Measurements from ENCODE around the gene ASAP2. TPM values are rescaled to one million over a fixed set of nuclear protein-coding genes. Genes with fewer than 3 reads are reported as not detected.

Gene ASAP2
- polyA plus RNA-seq, 4 donors = 10.8 to 21.9 (median 13.8) TPM

GRCh38 chr2:9255416-9255815 is 48.8 kb downstream of the ASAP2 start:
- Histone ChIP-seq H3K4me3 (ENCODE audit: low read depth in 1 of 3, low read length in 3 of 3) (no peak overlapping the region), H3K27ac (ENCODE audit: low read depth in 1 of 3, low read length in 2 of 3) (no peak overlapping the region), H3K4me1 (ENCODE audit: control insufficient read depth in 3 of 3, insufficient read depth in 2 of 3, low read depth in 1 of 3, low read length in 2 of 3) (peaks cover 0 to 19% (median 2%) of the 10 kb centered on the region in 3 donors), H3K36me3 (ENCODE audit: control insufficient read depth in 3 of 3, insufficient read depth in 2 of 3, low read depth in 1 of 3, low read length in 3 of 3) (peaks cover 0 to 3% (median 0%) of the 10 kb centered on the region in 3 donors), H3K9me3 (ENCODE audit: control insufficient read depth in 2 of 2, insufficient read depth in 1 of 2, low read depth in 1 of 2, low read length in 1 of 2) (no peaks in the 10 kb centered on the region), H3K27me3 (ENCODE audit: control insufficient read depth in 3 of 3, insufficient read depth in 3 of 3, low read length in 3 of 3) (no peaks in the 10 kb centered on the region)
- FAIRE-seq (no peak), DNase-seq (no peak)
- WGBS, 3 donors = 77 to 89% (median 81%) methylated on average over 4 of the region's 4 CpGs

GRCh38 chr2:9256147-9256546 is 49.5 kb downstream of the ASAP2 start:
- WGBS, 3 donors = 83 to 92% (median 87%) methylated on average over 4 of the region's 4 CpGs
- Histone ChIP-seq H3K9me3 (ENCODE audit: control insufficient read depth in 2 of 2, insufficient read depth in 1 of 2, low read depth in 1 of 2, low read length in 1 of 2) (no peaks in the 10 kb centered on the region), H3K36me3 (ENCODE audit: control insufficient read depth in 3 of 3, insufficient read depth in 2 of 3, low read depth in 1 of 3, low read length in 3 of 3) (peaks cover 0 to 3% (median 0%) of the 10 kb centered on the region in 3 donors), H3K27ac (ENCODE audit: low read depth in 1 of 3, low read length in 2 of 3) (no peak overlapping the region), H3K4me3 (ENCODE audit: low read depth in 1 of 3, low read length in 3 of 3) (no peak overlapping the region), H3K27me3 (ENCODE audit: control insufficient read depth in 3 of 3, insufficient read depth in 3 of 3, low read length in 3 of 3) (no peaks in the 10 kb centered on the region), H3K4me1 (ENCODE audit: control insufficient read depth in 3 of 3, insufficient read depth in 2 of 3, low read depth in 1 of 3, low read length in 2 of 3) (peaks cover 0 to 19% (median 4%) of the 10 kb centered on the region in 3 donors)
- no peak for DNase-seq
- no peak for FAIRE-seq

GRCh38 chr2:9256570-9257043 is 50.0 kb downstream of the ASAP2 start:
- no peak overlapping the region for H3K27ac ChIP-seq (ENCODE audit: low read depth in 1 of 3, low read length in 2 of 3)
- H3K4me3 ChIP-seq (ENCODE audit: low read depth in 1 of 3, low read length in 3 of 3) = no peak overlapping the region
- FAIRE-seq (no peak), DNase-seq (no peak)
- H3K9me3 ChIP-seq (ENCODE audit: control insufficient read depth in 2 of 2, insufficient read depth in 1 of 2, low read depth in 1 of 2, low read length in 1 of 2) = no peaks in the 10 kb centered on the region
- WGBS, 3 donors = 32 to 67% (median 52%) methylated on average over 2 of the region's 2 CpGs
- peaks cover 3 to 20% (median 8%) of the 10 kb centered on the region in 3 donors for H3K4me1 ChIP-seq (ENCODE audit: control insufficient read depth in 3 of 3, insufficient read depth in 2 of 3, low read depth in 1 of 3, low read length in 2 of 3)
- peaks cover 0 to 3% (median 0%) of the 10 kb centered on the region in 3 donors for H3K36me3 ChIP-seq (ENCODE audit: control insufficient read depth in 3 of 3, insufficient read depth in 2 of 3, low read depth in 1 of 3, low read length in 3 of 3)
- no peaks in the 10 kb centered on the region for H3K27me3 ChIP-seq (ENCODE audit: control insufficient read depth in 3 of 3, insufficient read depth in 3 of 3, low read length in 3 of 3)

GRCh38 chr2:9258501-9258900 is 51.9 kb downstream of the ASAP2 start:
- Histone ChIP-seq H3K4me3 (ENCODE audit: low read depth in 1 of 3, low read length in 3 of 3) (no peak overlapping the region), H3K27ac (ENCODE audit: low read depth in 1 of 3, low read length in 2 of 3) (peak overlapping the region in 2 of 3 donors; percentile 1 to 2), H3K27me3 (ENCODE audit: control insufficient read depth in 3 of 3, insufficient read depth in 3 of 3, low read length in 3 of 3) (no peaks in the 10 kb centered on the region), H3K4me1 (ENCODE audit: control insufficient read depth in 3 of 3, insufficient read depth in 2 of 3, low read depth in 1 of 3, low read length in 2 of 3) (peaks cover 4 to 28% (median 10%) of the 10 kb centered on the region in 3 donors), H3K9me3 (ENCODE audit: control insufficient read depth in 2 of 2, insufficient read depth in 1 of 2, low read depth in 1 of 2, low read length in 1 of 2) (no peaks in the 10 kb centered on the region), H3K36me3 (ENCODE audit: control insufficient read depth in 3 of 3, insufficient read depth in 2 of 3, low read depth in 1 of 3, low read length in 3 of 3) (peaks cover 0 to 4% (median 0%) of the 10 kb centered on the region in 3 donors)
- WGBS, 3 donors = 70 to 94% (median 83%) methylated on average over 7 of the region's 7 CpGs
- no peak for DNase-seq
- no peak for FAIRE-seq

- FAIRE-seq (no peak), DNase-seq (no peak)
- WGBS, 3 donors = 46 to 80% (median 71%) methylated on average over 12 of the region's 12 CpGs
- peak overlapping the region in 2 of 3 donors; percentile 1 to 2 for H3K27ac ChIP-seq (ENCODE audit: low read depth in 1 of 3, low read length in 2 of 3)
- H3K27me3 ChIP-seq (ENCODE audit: control insufficient read depth in 3 of 3, insufficient read depth in 3 of 3, low read length in 3 of 3) = no peaks in the 10 kb centered on the region
- H3K36me3 ChIP-seq (ENCODE audit: control insufficient read depth in 3 of 3, insufficient read depth in 2 of 3, low read depth in 1 of 3, low read length in 3 of 3) = peaks cover 0 to 4% (median 0%) of the 10 kb centered on the region in 3 donors
- no peaks in the 10 kb centered on the region for H3K9me3 ChIP-seq (ENCODE audit: control insufficient read depth in 2 of 2, insufficient read depth in 1 of 2, low read depth in 1 of 2, low read length in 1 of 2)
- H3K4me3 ChIP-seq (ENCODE audit: low read depth in 1 of 3, low read length in 3 of 3) = no peak overlapping the region
- peaks cover 4 to 28% (median 10%) of the 10 kb centered on the region in 3 donors for H3K4me1 ChIP-seq (ENCODE audit: control insufficient read depth in 3 of 3, insufficient read depth in 2 of 3, low read depth in 1 of 3, low read length in 2 of 3)
Observed at GRCh38 chr2:9258953-9259399, 52.4 kb downstream of the ASAP2 start.

GRCh38 chr2:9260464-9260918 is 53.9 kb downstream of the ASAP2 start:
- WGBS, 3 donors = 72 to 90% (median 88%) methylated on average over 6 of the region's 6 CpGs
- no peak overlapping the region for H3K4me3 ChIP-seq (ENCODE audit: low read depth in 1 of 3, low read length in 3 of 3)
- H3K9me3 ChIP-seq (ENCODE audit: control insufficient read depth in 2 of 2, insufficient read depth in 1 of 2, low read depth in 1 of 2, low read length in 1 of 2) = no peaks in the 10 kb centered on the region
- FAIRE-seq (no peak), DNase-seq (no peak)
- H3K27ac ChIP-seq (ENCODE audit: low read depth in 1 of 3, low read length in 2 of 3) = peak overlapping the region in 2 of 3 donors; percentile 25 to 74
- H3K27me3 ChIP-seq (ENCODE audit: control insufficient read depth in 3 of 3, insufficient read depth in 3 of 3, low read length in 3 of 3) = no peaks in the 10 kb centered on the region
- H3K4me1 ChIP-seq (ENCODE audit: control insufficient read depth in 3 of 3, insufficient read depth in 2 of 3, low read depth in 1 of 3, low read length in 2 of 3) = peaks cover 4 to 28% (median 10%) of the 10 kb centered on the region in 3 donors
- H3K36me3 ChIP-seq (ENCODE audit: control insufficient read depth in 3 of 3, insufficient read depth in 2 of 3, low read depth in 1 of 3, low read length in 3 of 3) = peaks cover 0 to 4% (median 0%) of the 10 kb centered on the region in 3 donors

GRCh38 chr2:9261231-9261883 is 54.7 kb downstream of the ASAP2 start:
- Histone ChIP-seq H3K27ac (ENCODE audit: low read depth in 1 of 3, low read length in 2 of 3) (peak overlapping the region; percentile 12 to 74 (median 25)), H3K27me3 (ENCODE audit: control insufficient read depth in 3 of 3, insufficient read depth in 3 of 3, low read length in 3 of 3) (no peaks in the 10 kb centered on the region), H3K4me3 (ENCODE audit: low read depth in 1 of 3, low read length in 3 of 3) (no peak overlapping the region), H3K36me3 (ENCODE audit: control insufficient read depth in 3 of 3, insufficient read depth in 2 of 3, low read depth in 1 of 3, low read length in 3 of 3) (peaks cover 0 to 9% (median 0%) of the 10 kb centered on the region in 3 donors), H3K4me1 (ENCODE audit: control insufficient read depth in 3 of 3, insufficient read depth in 2 of 3, low read depth in 1 of 3, low read length in 2 of 3) (peaks cover 4 to 28% (median 10%) of the 10 kb centered on the region in 3 donors), H3K9me3 (ENCODE audit: control insufficient read depth in 2 of 2, insufficient read depth in 1 of 2, low read depth in 1 of 2, low read length in 1 of 2) (no peaks in the 10 kb centered on the region)
- DNase-seq = peak; percentile 66 to 72
- FAIRE-seq = no peak
- 50 to 63% (median 50%) methylated on average over 5 to 6 of the region's 6 CpGs for WGBS, 3 donors

GRCh38 chr2:9262671-9263171 is 56.1 kb downstream of the ASAP2 start:
- Histone ChIP-seq H3K4me3 (ENCODE audit: low read depth in 1 of 3, low read length in 3 of 3) (no peak overlapping the region), H3K27me3 (ENCODE audit: control insufficient read depth in 3 of 3, insufficient read depth in 3 of 3, low read length in 3 of 3) (no peaks in the 10 kb centered on the region), H3K27ac (ENCODE audit: low read depth in 1 of 3, low read length in 2 of 3) (peak overlapping the region in 1 of 3 donors; percentile 22), H3K36me3 (ENCODE audit: control insufficient read depth in 3 of 3, insufficient read depth in 2 of 3, low read depth in 1 of 3, low read length in 3 of 3) (peaks cover 0 to 10% (median 0%) of the 10 kb centered on the region in 3 donors), H3K9me3 (ENCODE audit: control insufficient read depth in 2 of 2, insufficient read depth in 1 of 2, low read depth in 1 of 2, low read length in 1 of 2) (no peaks in the 10 kb centered on the region), H3K4me1 (ENCODE audit: control insufficient read depth in 3 of 3, insufficient read depth in 2 of 3, low read depth in 1 of 3, low read length in 2 of 3) (peaks cover 4 to 28% (median 10%) of the 10 kb centered on the region in 3 donors)
- no peak for FAIRE-seq
- 60 to 65% (median 62%) methylated on average over 14 of the region's 14 CpGs for WGBS, 3 donors
- peak in 1 of 2 donors; percentile 38 for DNase-seq

Data from small intestine (tissue), 7 donors.